COLO829 (cell line): ENCODE data around the gene SPECC1L.

Experiments
- DNase-seq: peaks from one replicate; pipeline ENCODE4 v3.0.0; 2012; ENCODE audit warnings: low spot score

Gene SPECC1L

GRCh38 chr22:24428751-24429410 lies 158.2 kb downstream of the SPECC1L start:
- no peak for DNase-seq

- DNase-seq = no peak
Measured at GRCh38 chr22:24429411-24430365, 159.1 kb downstream of the SPECC1L start.

- DNase-seq = no peak
Measured at GRCh38 chr22:24430431-24431308, 160.0 kb downstream of the SPECC1L start.

GRCh38 chr22:24431309-24432034 lies 160.8 kb downstream of the SPECC1L start:
- DNase-seq = no peak

- DNase-seq = no peak
Measured at GRCh38 chr22:24432059-24432853, 161.6 kb downstream of the SPECC1L start.

- no peak for DNase-seq
Measured at GRCh38 chr22:24433001-24433827, 162.6 kb downstream of the SPECC1L start.

- DNase-seq = no peak
Measured at GRCh38 chr22:24433828-24434470, 163.3 kb downstream of the SPECC1L start.

- no peak for DNase-seq
Measured at GRCh38 chr22:24434471-24435322, 164.1 kb downstream of the SPECC1L start.

GRCh38 chr22:24435323-24435645 lies 164.7 kb downstream of the SPECC1L start:
- DNase-seq = no peak

GRCh38 chr22:24435861-24436371 lies 165.3 kb downstream of the SPECC1L start:
- DNase-seq = no peak

GRCh38 chr22:24436553-24436952 lies 165.9 kb downstream of the SPECC1L start:
- DNase-seq = no peak

- no peak for DNase-seq
Measured at GRCh38 chr22:24437091-24437490, 166.5 kb downstream of the SPECC1L start.

- DNase-seq = no peak
Measured at GRCh38 chr22:24437741-24438328, 167.2 kb downstream of the SPECC1L start.

- DNase-seq = no peak
Measured at GRCh38 chr22:24440270-24440717, 169.7 kb downstream of the SPECC1L start.

GRCh38 chr22:24440718-24441405 lies 170.2 kb downstream of the SPECC1L start:
- no peak for DNase-seq

- DNase-seq = no peak
Measured at GRCh38 chr22:24441406-24442351, 171.0 kb downstream of the SPECC1L start.
